Fibroblast of the conjunctiva (primary cell): ENCODE measurements around the gene OGFOD3.

Experiments used
- DNase-seq: peaks from one replicate; pipeline ENCODE4 v3.0.0-alpha.2; 2010; ENCODE audit warnings: low read depth

Gene OGFOD3

DNA sequence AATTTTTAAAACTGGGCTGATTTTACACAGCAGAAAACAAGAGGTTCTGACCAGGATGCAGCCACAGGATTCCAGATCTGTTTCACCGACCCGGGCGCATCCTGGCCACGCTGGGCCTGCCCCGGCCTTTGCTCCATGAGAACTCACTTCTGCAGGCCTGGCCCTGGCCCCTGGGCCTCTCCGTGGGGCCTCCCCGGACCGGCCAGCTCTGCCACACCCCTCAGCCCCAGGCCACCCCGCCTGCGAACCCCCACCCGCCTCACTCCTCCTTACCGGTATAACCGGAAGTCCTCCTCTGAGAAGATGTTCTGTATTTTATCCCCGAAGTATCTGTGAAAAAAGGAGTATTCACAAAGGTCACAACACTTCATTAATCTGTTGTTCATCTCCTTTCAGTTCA lies 13.3 kb downstream of the OGFOD3 start:
- no peak for DNase-seq

GRCh38 chr17:82403662-82404660 lies 14.4 kb downstream of the OGFOD3 start:
- no peak for DNase-seq

GRCh38 chr17:82402865-82403264 lies 15.5 kb downstream of the OGFOD3 start:
- no peak for DNase-seq

DNA sequence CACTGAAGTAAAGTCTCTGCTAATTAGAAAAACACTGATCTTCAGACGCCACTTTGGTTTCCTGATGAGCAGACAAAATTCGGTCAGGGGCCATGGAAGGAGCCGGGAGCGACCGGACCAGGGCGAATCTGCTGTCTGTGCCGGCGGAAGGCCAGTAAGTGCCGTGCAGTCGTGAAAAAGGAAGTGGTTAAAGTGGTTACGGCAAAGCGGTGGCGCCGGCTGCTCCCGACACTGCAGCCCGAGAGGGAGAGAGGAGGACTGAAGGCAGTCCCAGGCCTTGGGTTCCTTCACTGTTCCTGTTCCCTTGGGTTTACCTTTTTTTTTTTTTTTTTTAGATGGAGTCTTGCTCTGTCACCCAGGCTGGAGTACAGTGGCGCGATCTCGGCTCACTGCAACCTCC lies 17.6 kb downstream of the OGFOD3 start:
- DNase-seq: no peak

DNA sequence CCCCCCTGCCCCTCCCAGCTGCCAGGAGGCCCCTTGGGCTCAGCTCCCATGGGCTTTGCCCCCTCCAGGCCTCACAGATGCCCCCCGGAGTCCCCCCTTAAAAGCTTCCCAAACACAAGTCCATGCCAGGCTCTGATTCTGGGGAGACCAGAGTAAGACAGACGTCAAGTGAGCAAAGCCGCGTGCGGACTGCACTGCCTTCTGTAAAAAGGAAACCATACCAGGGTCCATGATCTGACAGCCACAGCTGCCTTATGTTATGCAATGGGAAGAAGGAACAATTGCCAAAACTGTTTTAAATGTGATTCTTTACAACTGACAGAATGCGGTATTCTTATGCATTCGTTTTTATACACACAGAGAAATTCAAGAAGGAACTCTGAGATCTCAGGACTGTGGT lies 18.2 kb downstream of the OGFOD3 start:
- DNase-seq: no peak

GRCh38 chr17:82399601-82400101 lies 18.7 kb downstream of the OGFOD3 start:
- DNase-seq: no peak

- peak; percentile 96 for DNase-seq
Measured at GRCh38 chr17:82399041-82399441, 19.3 kb downstream of the OGFOD3 start.

DNA sequence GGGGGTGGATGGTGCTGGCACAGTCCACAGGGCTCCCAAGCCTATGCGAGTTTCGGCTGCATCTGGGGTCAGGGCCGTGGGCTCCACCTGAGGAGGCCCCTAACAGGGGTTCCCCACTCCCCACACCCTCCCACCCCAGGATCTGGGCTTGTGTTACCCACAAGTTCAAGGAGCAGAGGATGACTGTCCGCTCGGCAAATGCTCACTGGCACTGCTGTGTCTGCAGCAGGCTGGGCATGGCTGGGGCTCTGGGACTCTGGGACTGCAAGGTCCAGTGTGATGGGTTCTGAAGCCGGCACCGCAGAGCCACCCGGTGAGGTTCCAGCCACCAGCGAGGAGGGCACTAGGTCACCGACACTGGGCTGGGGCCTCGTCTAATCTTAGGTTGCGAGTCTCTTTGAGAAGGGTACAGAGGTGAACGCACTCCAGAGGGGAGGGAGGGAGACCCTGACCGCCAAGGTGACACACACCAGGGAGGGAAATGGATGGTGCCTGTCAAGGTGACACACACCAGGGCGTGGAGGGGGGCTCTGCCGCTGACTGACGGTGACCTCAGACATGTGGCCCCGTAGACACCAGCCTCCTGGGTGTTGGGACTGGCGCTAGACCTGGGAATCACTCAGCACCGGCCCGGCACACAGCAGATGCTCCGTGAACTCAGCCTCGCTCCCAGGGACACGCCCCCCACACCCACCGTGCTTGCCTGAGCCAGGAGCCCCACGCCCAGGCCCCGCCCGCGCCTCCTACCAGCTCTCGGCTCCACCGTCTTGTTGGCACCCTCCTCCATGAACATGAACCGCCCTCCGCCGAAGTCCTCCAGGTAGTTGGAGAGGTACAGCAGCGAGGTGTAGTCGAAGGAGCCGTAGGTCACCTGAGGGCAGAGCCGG lies 20.7 kb downstream of the OGFOD3 start:
- no peak for DNase-seq

GRCh38 chr17:82396601-82397435 lies 21.6 kb downstream of the OGFOD3 start:
- DNase-seq: peak; percentile 96

- DNase-seq: no peak
Measured at GRCh38 chr17:82394278-82394677, 24.1 kb downstream of the OGFOD3 start.

- DNase-seq: no peak
Measured at GRCh38 chr17:82392941-82393340, 25.4 kb downstream of the OGFOD3 start.

DNA sequence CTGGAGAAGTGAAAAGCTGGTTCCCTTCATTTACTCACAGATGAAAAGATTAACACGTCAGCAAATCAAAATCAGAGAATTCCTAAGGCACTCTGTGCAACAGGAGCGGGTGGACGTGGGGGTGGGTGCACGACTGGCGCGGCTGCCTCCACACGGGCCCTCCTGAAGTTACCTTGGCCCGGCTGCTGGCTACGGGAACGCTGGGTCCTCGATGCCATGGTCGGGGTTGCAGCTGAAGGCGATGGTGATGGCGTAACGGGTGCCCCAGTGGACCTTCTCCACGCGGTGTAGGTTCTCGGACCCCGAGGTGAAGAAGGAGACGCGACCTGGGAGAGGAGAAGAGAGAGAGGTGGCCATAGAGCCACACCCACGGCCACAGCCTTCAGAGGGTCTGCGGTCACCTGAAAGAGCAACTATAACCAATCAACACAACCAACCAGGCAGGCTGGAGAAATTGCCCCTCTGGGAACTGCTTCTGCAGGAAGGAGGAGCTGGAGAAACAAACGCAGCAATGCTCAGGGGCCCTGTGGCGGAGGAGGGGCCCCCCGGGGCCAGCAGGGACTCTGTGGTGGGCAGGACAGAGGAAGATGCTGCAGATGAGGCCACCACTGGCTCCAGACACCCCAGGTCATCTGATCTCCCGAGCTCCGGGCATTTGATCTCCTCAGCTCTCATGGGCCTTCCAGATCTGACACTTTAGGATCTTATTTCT lies 26.0 kb downstream of the OGFOD3 start:
- no peak for DNase-seq

- DNase-seq: no peak
Measured at GRCh38 chr17:82391496-82392066, 26.8 kb downstream of the OGFOD3 start.

- no peak for DNase-seq
Measured at GRCh38 chr17:82390860-82391435, 27.4 kb downstream of the OGFOD3 start.

DNA sequence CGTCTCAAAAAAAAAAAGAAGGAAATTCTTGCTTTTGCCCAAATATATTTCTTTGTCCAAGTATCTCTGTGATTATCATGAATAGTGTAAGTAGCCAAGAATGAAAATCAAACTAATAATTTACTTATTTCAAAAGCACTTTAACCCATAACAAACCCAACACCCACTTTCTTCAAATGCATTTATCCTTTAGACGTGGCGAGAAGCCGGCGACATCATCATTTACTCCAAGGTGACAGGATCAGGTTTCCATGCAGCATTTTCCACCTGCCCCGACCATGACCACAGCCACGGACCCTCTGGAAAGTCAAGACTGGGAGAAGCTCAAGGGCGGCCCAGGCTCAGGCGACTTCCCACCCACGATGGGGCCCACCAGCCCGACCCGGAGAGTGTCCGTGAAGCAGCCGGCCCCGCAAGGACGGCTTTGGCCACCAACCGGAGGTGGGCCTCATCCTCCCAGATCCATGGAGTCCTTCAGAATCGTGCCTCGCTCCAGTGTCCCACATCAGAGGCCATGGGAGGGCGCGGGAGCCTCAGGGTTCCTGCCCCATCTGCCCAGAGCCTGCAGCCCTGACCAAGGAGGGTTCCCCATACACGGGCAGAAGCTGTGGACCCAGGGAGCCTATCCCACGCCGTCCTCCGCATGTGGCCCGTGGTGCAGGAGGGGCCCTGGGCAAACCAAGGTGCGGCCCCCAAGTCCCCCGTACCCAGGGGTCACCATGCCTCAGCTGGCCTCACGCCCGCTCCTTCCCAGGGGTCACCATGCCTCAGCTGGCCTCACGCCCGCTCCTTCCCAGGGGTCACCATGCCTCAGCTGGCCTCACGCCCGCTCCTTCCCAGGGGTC lies 28.1 kb downstream of the OGFOD3 start:
- DNase-seq: no peak

- DNase-seq: no peak
Measured at GRCh38 chr17:82389379-82389778, 29.0 kb downstream of the OGFOD3 start.

- DNase-seq: no peak
Measured at GRCh38 chr17:82388922-82389283, 29.5 kb downstream of the OGFOD3 start.

GRCh38 chr17:82388223-82388921 lies 30.0 kb downstream of the OGFOD3 start:
- DNase-seq: no peak

DNA sequence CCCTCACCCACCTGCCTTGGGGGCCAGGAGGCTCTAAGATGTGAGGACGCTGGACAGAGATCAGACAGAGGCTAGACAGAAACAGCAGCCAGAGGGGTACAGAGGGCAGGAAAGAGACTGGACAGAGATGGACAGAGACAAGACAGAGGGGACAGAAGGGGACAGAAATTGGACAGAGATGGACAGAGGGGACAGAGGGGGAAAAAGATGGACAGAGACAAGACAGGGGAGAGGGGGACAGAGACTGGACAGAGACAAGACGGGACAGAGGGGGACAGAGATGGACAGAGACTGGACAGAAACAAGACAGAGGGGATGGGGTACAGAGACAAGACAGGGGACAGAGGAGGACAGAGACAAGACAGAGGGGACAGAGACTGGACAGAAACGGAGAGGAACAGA lies 30.7 kb downstream of the OGFOD3 start:
- DNase-seq: no peak
